ENCODE data around the gene SPINT1. TPM values are rescaled to one million over a fixed set of nuclear protein-coding genes. Genes with fewer than 3 reads are reported as not detected.

Gene SPINT1
- total RNA-seq: 0.30 and 0.78 TPM in 2 replicates

GRCh38 chr15:40843885-40844695 is at the start of gene SPINT1:
Gene SPINT1, plus strand, starts transcription at chr15:40844048. Its CDS starts 507 bp downstream, at chr15:40844555.

GRCh38 chr15:40807028-40807887 is 36.6 kb upstream of the SPINT1 start, which contains the start of the genes DNAJC17 and ZFYVE19:
Gene DNAJC17, minus strand, starts transcription at chr15:40807473. Its CDS starts 27 bp downstream, at chr15:40807446.
Gene ZFYVE19, plus strand, starts transcription at chr15:40807089. Its CDS starts 501 bp downstream, at chr15:40807590.

GRCh38 chr15:40828447-40829036 is 15.3 kb upstream of the SPINT1 start, which contains the start of gene PPP1R14D:
Gene PPP1R14D, minus strand, starts transcription at chr15:40828708. Its CDS starts 67 bp downstream, at chr15:40828641.

GRCh38 chr15:40873694-40874561 is 30.1 kb downstream of the SPINT1 start, which contains the start of gene RHOV:
Gene RHOV, minus strand, starts transcription at chr15:40874234. Its CDS starts 95 bp downstream, at chr15:40874139.

GRCh38 chr15:40893733-40894680 is 50.2 kb downstream of the SPINT1 start, which contains the start of gene VPS18:
Gene VPS18, plus strand, starts transcription at chr15:40894450. Its CDS starts 319 bp downstream, at chr15:40894769.

Other genes with a start within 250 kb of the SPINT1 start
- 1.2 and 14.2 TPM in 2 replicates for gene KNL1, start 249.8 kb upstream of the SPINT1 start, total RNA-seq
- 0.30 and 4.8 TPM in 2 replicates for gene RAD51, start 148.9 kb upstream of the SPINT1 start, total RNA-seq
- 25.7 and 26.4 TPM in 2 replicates for gene RMDN3, start 88.8 kb upstream of the SPINT1 start, total RNA-seq
- gene GCHFR, start 80.0 kb upstream of the SPINT1 start, total RNA-seq: 0.60 and 2.4 TPM in 2 replicates
- gene C15orf62, start 74.1 kb upstream of the SPINT1 start, total RNA-seq: under 0.01 and 0.05 TPM in 2 replicates
- 15.1 and 19.3 TPM in 2 replicates for gene ZFYVE19, start 37.0 kb upstream of the SPINT1 start, total RNA-seq
- gene DNAJC17, start 36.6 kb upstream of the SPINT1 start, total RNA-seq: 7.7 and 27.2 TPM in 2 replicates
- not detected in 2 replicates for gene PPP1R14D, start 15.3 kb upstream of the SPINT1 start, total RNA-seq
- gene RHOV, start 30.2 kb downstream of the SPINT1 start, total RNA-seq: under 0.01 TPM in 1 of 2 replicates, not detected in the other
- gene VPS18, start 50.4 kb downstream of the SPINT1 start, total RNA-seq: 49.3 and 53.2 TPM in 2 replicates
- gene DLL4, start 85.3 kb downstream of the SPINT1 start, total RNA-seq: 0.14 and 0.30 TPM in 2 replicates
- 9.5 and 41.9 TPM in 2 replicates for gene CHAC1, start 109.4 kb downstream of the SPINT1 start, total RNA-seq

Data from smooth muscle cell of the umbilical artery (primary cell).